GM12874 (cell line): ENCODE results near the gene TARBP1.

ENCODE experiments used
- CTCF ChIP-seq: IDR thresholded peaks from 2 replicates; pipeline ENCODE4 v1.5.1; 2011; ENCODE audit warnings: low read depth, mild to moderate bottlenecking, control low read depth, low read length, moderate library complexity; ENCODE audit not compliant: insufficient read depth

TARBP1 gene

GRCh38 chr1:234474375-234474774 is 4.6 kb downstream of the TARBP1 start:
- TF ChIP-seq CTCF: no peak

- TF ChIP-seq CTCF: no peak
Measured at GRCh38 chr1:234473118-234473517, 5.9 kb downstream of the TARBP1 start.

- no peak for TF ChIP-seq CTCF
Measured at GRCh38 chr1:234469376-234469775, 9.6 kb downstream of the TARBP1 start.

DNA sequence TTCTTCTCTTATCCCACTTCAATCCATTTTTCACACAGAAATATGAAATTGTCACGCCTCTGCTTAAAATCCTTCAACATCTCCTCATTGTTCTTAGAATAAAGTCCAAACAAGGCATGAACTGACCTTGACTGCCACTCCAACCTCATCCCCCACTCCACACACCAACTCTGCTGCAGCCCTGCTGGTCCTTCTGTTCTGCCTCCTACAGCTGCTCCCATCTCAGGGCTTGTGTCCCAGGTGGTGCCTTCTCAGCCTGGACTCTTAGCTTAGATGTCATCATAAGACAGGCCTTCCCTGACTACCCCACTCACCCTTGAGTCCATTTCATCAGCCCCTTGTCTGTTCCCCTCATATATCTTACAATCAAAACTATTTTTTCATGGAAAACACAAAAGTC is 10.4 kb downstream of the TARBP1 start:
- no peak for TF ChIP-seq CTCF

- no peak for TF ChIP-seq CTCF
Measured at GRCh38 chr1:234467821-234468220, 11.2 kb downstream of the TARBP1 start.

- no peak for TF ChIP-seq CTCF
Measured at GRCh38 chr1:234466945-234467344, 12.0 kb downstream of the TARBP1 start.

GRCh38 chr1:234463749-234464148 is 15.2 kb downstream of the TARBP1 start:
- no peak for TF ChIP-seq CTCF

GRCh38 chr1:234460652-234461051 is 18.3 kb downstream of the TARBP1 start:
- no peak for TF ChIP-seq CTCF
